ENCODE measurements around the gene ABCA5.

The ABCA5 gene

GRCh38 chr17:69271023-69271422 lies 55.9 kb downstream of the ABCA5 start:
- Histone ChIP-seq H3K27me3 (no peaks in the 10 kb centered on the region), H3K4me3 (no peak overlapping the region), H3K4me1 (no peaks in the 10 kb centered on the region), H3K27ac (no peak overlapping the region), H3K36me3 (peaks cover 0 to 6% (median 1%) of the 10 kb centered on the region in 3 donors), H3K9me3 (no peaks in the 10 kb centered on the region)
- no peak for DNase-seq
- no peak for TF ChIP-seq CTCF (IDR thresholded peaks at IDR 0.05)
- intact Hi-C loops (cut with DNase I; ENCODE audit: low total_unique reads), result no loop called here

- Histone ChIP-seq H3K27ac (no peak overlapping the region), H3K4me3 (no peak overlapping the region), H3K4me1 (no peaks in the 10 kb centered on the region), H3K9me3 (no peaks in the 10 kb centered on the region), H3K27me3 (no peaks in the 10 kb centered on the region), H3K36me3 (no peaks in the 10 kb centered on the region)
- DNase-seq, result no peak
- no peak for TF ChIP-seq CTCF (IDR thresholded peaks at IDR 0.05)
- intact Hi-C loops (cut with DNase I; ENCODE audit: low total_unique reads), result no loop called here
Observed at GRCh38 chr17:69269131-69269998, 57.6 kb downstream of the ABCA5 start.

- H3K4me1 ChIP-seq, result no peaks in the 10 kb centered on the region
- intact Hi-C loops (cut with DNase I; ENCODE audit: low total_unique reads), result no loop called here
Observed at GRCh38 chr17:69268543-69269014, 58.4 kb downstream of the ABCA5 start.

GRCh38 chr17:69267219-69267618 lies 59.7 kb downstream of the ABCA5 start:
- no peak for TF ChIP-seq CTCF (IDR thresholded peaks at IDR 0.05)
- peaks cover 0 to 6% (median 0%) of the 10 kb centered on the region in 3 donors for H3K36me3 ChIP-seq
- no peak for DNase-seq
- no peaks in the 10 kb centered on the region for H3K9me3 ChIP-seq
- H3K27me3 ChIP-seq, result no peaks in the 10 kb centered on the region
- H3K27ac ChIP-seq, result no peak overlapping the region
- H3K4me3 ChIP-seq, result no peak overlapping the region
- no peaks in the 10 kb centered on the region for H3K4me1 ChIP-seq
- intact Hi-C loops (cut with DNase I; ENCODE audit: low total_unique reads), result no loop called here

More at GRCh38 chr17:69268543-69269014, 58.4 kb downstream of the ABCA5 start:
- DNase-seq, result no peak
- Histone ChIP-seq H3K27me3 (no peaks in the 10 kb centered on the region), H3K4me3 (no peak overlapping the region), H3K36me3 (peaks cover 0 to 6% (median 0%) of the 10 kb centered on the region in 3 donors), H3K27ac (no peak overlapping the region), H3K9me3 (no peaks in the 10 kb centered on the region)
- TF ChIP-seq CTCF (IDR thresholded peaks at IDR 0.05), result no peak

- intact Hi-C loops (cut with DNase I; ENCODE audit: low total_unique reads), result no loop called here
- Histone ChIP-seq H3K36me3 (peaks cover 0 to 6% (median 0%) of the 10 kb centered on the region in 3 donors), H3K27me3 (no peaks in the 10 kb centered on the region), H3K4me3 (no peak overlapping the region), H3K4me1 (no peaks in the 10 kb centered on the region), H3K27ac (no peak overlapping the region), H3K9me3 (no peaks in the 10 kb centered on the region)
- TF ChIP-seq CTCF (IDR thresholded peaks at IDR 0.05), result no peak
- DNase-seq, result no peak
Observed at GRCh38 chr17:69265873-69266272, 61.1 kb downstream of the ABCA5 start.
